AG09319 (cell line): ENCODE measurements around the gene KRT34.
"Not testable (repeated sequence)": the region's sequence is repeated elsewhere in the genome, so short reads cannot be mapped to it uniquely, and the experiment has no call there.

Experiments
- DNase-seq: peaks from one replicate; pipeline ENCODE4 v3.0.0-alpha.2; 2010; ENCODE audit warnings: low read depth; ENCODE audit errors: extremely low read depth
- TF ChIP-seq, protein P1 (sequence below): IDR thresholded peaks from 2 replicates; pipeline ENCODE4 v1.5.1; 2011; ENCODE audit warnings: low read depth, mild to moderate bottlenecking, inconsistent platforms, low read length, moderate library complexity

Gene KRT34

DNA sequence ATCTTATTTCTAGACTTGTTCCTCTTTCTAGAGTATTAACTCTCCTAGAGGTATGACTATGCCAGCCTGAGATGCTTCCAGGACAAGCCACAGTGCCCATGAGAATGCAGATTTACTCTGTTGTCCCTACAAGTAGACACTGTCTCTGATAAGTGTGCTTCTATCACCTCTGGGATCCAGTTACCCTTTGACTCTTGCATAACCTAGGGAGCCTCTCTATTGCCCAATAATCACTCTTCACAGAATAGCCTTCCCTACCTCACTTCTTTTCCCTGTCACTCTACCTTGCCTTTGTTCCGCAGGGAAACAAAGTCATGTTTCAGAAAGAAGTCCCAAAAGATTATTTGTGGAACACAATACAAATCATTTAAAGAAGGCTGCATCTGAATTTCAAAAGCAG, 1.6 kb upstream of the KRT34 start:
- TF ChIP-seq, protein P1, sequence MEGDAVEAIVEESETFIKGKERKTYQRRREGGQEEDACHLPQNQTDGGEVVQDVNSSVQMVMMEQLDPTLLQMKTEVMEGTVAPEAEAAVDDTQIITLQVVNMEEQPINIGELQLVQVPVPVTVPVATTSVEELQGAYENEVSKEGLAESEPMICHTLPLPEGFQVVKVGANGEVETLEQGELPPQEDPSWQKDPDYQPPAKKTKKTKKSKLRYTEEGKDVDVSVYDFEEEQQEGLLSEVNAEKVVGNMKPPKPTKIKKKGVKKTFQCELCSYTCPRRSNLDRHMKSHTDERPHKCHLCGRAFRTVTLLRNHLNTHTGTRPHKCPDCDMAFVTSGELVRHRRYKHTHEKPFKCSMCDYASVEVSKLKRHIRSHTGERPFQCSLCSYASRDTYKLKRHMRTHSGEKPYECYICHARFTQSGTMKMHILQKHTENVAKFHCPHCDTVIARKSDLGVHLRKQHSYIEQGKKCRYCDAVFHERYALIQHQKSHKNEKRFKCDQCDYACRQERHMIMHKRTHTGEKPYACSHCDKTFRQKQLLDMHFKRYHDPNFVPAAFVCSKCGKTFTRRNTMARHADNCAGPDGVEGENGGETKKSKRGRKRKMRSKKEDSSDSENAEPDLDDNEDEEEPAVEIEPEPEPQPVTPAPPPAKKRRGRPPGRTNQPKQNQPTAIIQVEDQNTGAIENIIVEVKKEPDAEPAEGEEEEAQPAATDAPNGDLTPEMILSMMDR: no peak
- DNase-seq: no peak

DNA sequence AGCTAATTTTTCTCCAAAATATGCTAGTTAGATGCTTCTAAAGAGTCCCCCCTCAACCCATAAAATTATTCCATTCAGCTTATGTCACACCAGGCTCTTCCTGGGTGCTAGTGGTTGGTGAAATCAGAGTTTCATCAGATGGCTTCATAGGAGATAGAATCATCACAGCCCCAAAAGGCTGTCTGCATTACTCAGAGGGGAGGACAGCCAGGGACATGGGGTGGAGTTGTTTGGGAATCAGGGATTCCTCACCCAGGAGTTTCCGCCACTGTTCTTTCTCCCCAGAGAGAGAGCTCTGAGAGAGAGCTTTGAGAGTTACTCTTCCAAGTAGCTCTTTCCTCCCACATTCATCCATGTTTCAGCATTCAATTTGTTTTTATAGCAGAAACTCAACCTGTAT, 288 bp upstream of the KRT34 start:
- no peak for DNase-seq
- TF ChIP-seq, protein P1: no peak

DNA sequence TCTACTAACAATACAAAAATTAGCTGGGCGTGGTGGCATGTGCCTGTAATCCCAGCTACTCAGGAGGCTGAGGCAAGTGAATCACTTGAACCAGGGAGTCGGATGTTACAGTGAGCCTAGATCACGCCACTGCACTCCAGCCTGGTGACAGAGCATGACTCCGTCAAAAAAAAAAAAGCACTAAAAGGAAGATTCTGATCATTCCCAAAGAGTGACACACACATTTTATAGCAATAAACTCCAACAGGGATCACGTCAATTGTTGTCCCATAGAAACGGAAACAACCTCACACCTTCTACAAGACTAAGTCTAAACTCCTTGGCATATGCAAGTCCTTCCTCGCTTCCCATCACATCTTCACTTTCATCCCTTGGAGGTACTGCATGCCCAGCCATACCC, 2.0 kb downstream of the KRT34 start:
- not testable (repeated sequence) for DNase-seq

DNA sequence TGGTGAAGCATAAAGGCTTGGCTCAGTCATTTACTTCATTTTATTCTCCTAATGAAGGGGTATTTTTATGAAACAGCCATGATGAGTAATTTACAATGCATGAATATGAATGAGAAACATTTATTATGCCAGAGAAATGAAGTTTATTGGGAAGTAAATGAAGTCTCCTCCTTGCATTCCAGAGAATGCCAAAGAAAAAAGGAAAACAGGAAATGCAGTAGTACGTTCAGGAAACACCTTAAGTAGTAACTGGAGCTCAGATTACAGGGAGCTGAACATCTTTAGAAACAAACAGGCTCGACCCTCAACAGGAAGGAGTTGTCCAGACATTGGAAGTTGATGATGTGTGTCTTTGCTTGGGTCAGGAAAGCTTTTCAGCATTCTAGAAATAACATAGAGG, 4.6 kb downstream of the KRT34 start:
- TF ChIP-seq, protein P1: no peak
- no peak for DNase-seq

DNA sequence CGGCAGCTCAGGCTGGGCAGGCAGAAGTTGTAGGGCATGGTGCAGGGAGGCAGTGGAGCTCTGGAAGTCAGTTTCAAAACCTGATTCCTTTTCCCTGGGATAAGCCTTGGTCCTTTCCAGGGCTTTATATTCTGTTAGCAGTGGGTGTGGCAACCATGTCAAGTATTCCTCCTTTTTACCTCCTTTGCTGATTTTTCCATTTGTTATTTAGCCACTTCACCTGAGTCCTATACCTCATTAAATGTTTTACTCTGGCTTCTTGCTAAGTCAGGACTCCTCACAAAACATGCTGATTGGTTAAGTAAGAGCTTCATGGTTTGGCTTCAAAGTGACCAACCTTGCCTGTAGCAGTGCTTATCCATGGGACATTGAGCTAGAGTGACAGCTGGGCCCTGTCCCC, 12.4 kb downstream of the KRT34 start, which contains the start of gene KRT33B:
Gene KRT33B, minus strand, starts transcription at position 101 of the 400 bp plus-strand sequence. Its CDS starts 63 bp downstream, at position 38.
- TF ChIP-seq, protein P1: no peak

DNA sequence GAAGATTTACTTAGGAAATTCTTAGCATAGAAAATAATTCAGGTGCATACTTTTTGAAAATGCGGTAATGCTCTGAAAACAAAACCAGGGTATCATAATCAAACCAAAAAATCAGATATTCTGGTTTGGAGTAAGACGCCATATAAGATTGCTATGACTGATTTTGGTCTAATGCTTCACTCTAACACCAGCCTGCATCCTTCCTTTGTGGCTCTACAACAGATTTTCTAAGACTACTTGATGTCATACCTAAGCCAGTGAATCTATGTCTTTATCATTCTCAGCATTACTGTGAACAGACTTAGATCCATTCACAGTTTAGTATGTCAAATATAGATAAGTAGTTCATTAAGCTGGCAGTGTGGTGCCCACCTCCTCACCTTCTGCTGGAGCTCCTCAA, 13.1 kb downstream of the KRT34 start:
- TF ChIP-seq, protein P1: no peak
- no peak for DNase-seq

More for the DNA sequence above, 12.4 kb downstream of the KRT34 start, which contains the start of gene KRT33B:
- DNase-seq: no peak

DNA sequence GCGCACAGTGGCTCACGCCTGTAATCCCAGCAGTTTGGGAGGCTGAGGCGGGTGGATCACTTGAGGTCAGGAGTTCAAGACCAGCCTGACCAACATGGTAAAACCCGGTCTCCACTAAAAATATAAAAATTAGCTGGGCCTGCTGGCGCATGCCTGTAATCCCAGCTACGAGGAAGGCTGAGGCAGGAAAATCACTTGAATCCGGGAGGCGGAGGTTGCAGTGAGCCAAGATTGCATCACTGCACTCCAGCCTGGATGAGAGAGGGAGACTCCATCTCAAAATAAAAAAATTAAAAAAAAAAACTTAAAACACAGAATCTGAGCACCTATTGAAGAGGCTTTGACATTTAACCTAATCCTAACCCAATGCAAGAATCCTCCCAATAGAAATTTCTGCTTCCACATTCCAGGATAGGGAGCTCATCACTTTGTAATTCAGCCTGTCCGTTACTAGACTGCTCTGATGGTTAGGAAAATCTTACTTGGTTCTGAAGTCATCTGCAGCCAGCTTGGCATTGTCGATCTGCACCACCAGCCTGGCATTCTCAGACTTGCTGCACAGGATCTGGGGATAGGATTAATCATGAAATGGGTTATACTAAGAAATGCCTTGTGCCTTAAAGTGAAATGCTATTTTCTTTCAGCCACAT, 14.6 kb downstream of the KRT34 start:
- TF ChIP-seq, protein P1: no peak
- DNase-seq: no peak

DNA sequence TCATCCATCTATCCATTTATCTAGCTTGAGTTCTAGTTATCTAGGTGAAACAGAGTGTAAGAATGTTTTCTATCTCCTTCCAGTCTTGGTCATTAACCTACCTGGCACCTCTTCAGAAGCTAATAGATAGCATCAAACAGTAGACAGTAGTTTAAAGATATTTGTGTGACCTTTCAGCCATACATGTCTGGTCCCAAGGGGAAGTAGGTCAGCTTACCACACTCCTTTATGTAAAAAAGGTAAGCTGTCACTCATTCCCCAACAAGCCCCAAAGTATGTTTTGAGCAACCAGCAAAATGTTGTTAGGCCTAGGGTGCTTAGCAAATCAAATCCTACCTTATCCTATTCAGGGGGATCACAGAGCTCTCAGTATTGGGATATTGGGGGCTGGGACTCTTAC, 16.0 kb downstream of the KRT34 start:
- TF ChIP-seq, protein P1: no peak
- DNase-seq: no peak
